Omental fat pad (tissue), 4 donors: Measurements from ENCODE around the gene CYB561. TPM values are rescaled to one million over a fixed set of nuclear protein-coding genes. Genes with fewer than 3 reads are reported as not detected.

Source experiments
- ATAC-seq: fragments of 150-250 bp; one replicate; pipeline ENCODE4 v1.9.1; 2016; ENCODE audit warnings: mild to moderate bottlenecking, moderate library complexity; ENCODE audit not compliant: low FRiP score
- DNase-seq: peaks from one replicate; pipeline ENCODE4 v3.0.0-alpha.2; 2019; ENCODE audit warnings: low spot score
- CTCF ChIP-seq, 3 donors: fragments of 450-650 bp; IDR thresholded peaks; one replicate each; pipeline ENCODE4 v1.5.1; 2016 to 2017; ENCODE audit warnings: antibody characterized with exemption in 3 of 3, mild to moderate bottlenecking in 3 of 3, moderate library complexity in 2 of 3
- total RNA-seq, 4 donors: library from RNA; depleted of rRNA; stranded (reverse); fragments of >200 nt; gene quantifications; one replicate each; pipeline ENCODE4 v1.1.0, GENCODE V29; 2016

Gene CYB561
- total RNA-seq, 4 donors from 2014 or later, result 19.9 to 22.3 (median 20.5) TPM

GRCh38 chr17:63491413-63491812, 45.3 kb upstream of the CYB561 start:
- TF ChIP-seq CTCF (IDR thresholded peaks at IDR 0.05), result no peak
- ATAC-seq, result no peak
- no peak for DNase-seq

- ATAC-seq (no peak), DNase-seq (no peak)
- TF ChIP-seq CTCF (IDR thresholded peaks at IDR 0.05), result no peak
These were observed 44.8 kb upstream of the CYB561 start for GRCh38 chr17:63490858-63491400.

DNA sequence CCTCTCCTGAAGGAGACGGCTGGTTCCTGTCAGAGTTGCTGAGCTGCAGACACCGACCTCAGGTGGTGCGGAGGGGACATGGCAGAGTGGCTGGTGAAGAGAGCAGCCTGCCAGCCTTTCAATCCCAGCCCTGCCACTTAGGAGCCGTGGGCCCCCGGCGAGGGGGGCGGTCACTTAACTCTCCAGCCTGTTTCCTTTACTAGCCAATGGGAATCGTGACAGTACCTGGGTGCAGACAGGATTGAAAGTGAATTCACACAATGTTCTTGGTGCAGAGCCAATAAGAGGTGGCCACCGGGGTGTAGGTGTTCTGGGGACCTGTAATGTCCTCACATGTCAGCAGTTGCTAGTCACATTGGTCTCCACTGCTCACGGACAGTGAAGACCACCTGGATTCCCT, 44.2 kb upstream of the CYB561 start:
- no peak for ATAC-seq
- no peak for DNase-seq
- no peak for TF ChIP-seq CTCF (IDR thresholded peaks at IDR 0.05)

GRCh38 chr17:63489291-63489690, 43.2 kb upstream of the CYB561 start:
- ATAC-seq (no peak), DNase-seq (no peak)
- TF ChIP-seq CTCF (IDR thresholded peaks at IDR 0.05), result no peak

DNA sequence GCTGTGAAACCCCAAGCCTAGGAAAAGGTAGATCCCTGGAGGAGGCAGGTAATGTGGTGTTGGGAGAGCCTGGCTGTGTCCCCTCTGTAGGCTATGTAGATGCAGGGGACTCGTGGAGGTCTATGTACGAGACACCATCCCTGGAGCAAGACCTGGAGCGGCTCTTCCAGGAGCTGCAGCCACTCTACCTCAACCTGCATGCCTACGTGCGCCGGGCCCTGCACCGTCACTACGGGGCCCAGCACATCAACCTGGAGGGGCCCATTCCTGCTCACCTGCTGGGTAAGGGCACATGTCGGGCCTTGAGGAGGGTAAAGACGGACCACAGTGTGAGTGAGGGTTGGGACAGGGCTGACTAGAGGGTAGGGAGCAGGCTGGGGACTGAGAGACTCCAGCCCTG, 42.7 kb upstream of the CYB561 start:
- ATAC-seq (no peak), DNase-seq (no peak)
- TF ChIP-seq CTCF (IDR thresholded peaks at IDR 0.05), result no peak

DNA sequence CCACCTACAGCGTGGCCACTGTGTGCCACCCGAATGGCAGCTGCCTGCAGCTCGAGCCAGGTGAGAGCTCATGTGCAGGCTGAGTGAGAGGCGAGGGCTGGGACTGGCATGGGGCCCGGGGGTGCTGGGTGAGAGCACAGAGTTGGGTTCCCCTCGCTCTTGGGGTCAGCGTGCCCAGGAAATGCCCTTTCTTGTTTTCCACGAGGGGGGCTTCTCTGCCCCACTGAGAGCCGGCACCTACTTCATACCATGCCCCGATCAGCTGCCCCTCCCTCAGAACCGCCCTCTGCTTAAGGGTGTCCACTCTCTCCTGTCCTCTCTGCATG, 40.9 kb upstream of the CYB561 start:
- ATAC-seq (no peak), DNase-seq (no peak)
- TF ChIP-seq CTCF (IDR thresholded peaks at IDR 0.05), result no peak

- no peak for TF ChIP-seq CTCF (IDR thresholded peaks at IDR 0.05)
- DNase-seq, result no peak
These were observed 40.4 kb upstream of the CYB561 start for GRCh38 chr17:63486317-63487013.

More at GRCh38 chr17:63486317-63487013, 40.4 kb upstream of the CYB561 start:
- ATAC-seq, result no peak
